SK-N-SH (cell line): ENCODE data around the gene IGSF3. TPM values are rescaled to one million over a fixed set of nuclear protein-coding genes. Genes with fewer than 3 reads are reported as not detected.
A peak's percentile ranks its signal among the peaks of the same experiment; 100 is the strongest.

Source experiments
- CTCF ChIA-PET: fragments of 300-600, 350-600 bp; formaldehyde crosslinking; extraction: SDS; loops from one replicate; lab custom pipeline; 2021; lab: Yijun Ruan, JAX
- POLR2A ChIA-PET: fragments of 350-600 bp; sonication (Branson Sonifier 250); formaldehyde crosslinking; extraction: SDS; loops from one replicate; lab custom pipeline; 2020; ENCODE audit warnings: antibody characterized with exemption, inconsistent platforms; lab: Yijun Ruan, JAX
- DNase-seq: peaks from one replicate; pipeline ENCODE4 v3.0.0; 2012
- H2AFZ ChIP-seq: fragments of 200-600 bp; sonication (generic); 2 replicates; pipeline ENCODE4 v1.8.1; 2016; ENCODE audit warnings: antibody characterized with exemption, mild to moderate bottlenecking, low read depth
- H3F3A ChIP-seq: fragments of 200-600 bp; sonication (generic); replicated peaks from 2 replicates; pipeline ENCODE3; 2016; ENCODE audit warnings: antibody characterized with exemption, mild to moderate bottlenecking; ENCODE audit not compliant: insufficient read depth
- H3K27ac ChIP-seq, 2 experiments: fragments of 200-500 bp in 1 of 2; fragments of 200-600 bp in 1 of 2; sonication (Bioruptor generic) in 1 of 2; sonication (generic), shearing (Covaris generic) in 1 of 2; 2 replicates each; pipeline versions ENCODE4 v1.5.1 to v1.6.1; 2014 to 2016; ENCODE audit warnings: low read depth in 2 of 2, inconsistent platforms in 1 of 2, low read length in 1 of 2, mild to moderate bottlenecking in 1 of 2, mixed read lengths in 1 of 2
- H3K27me3 ChIP-seq: fragments of 200-600 bp; sonication (generic), shearing (Covaris generic); 2 replicates; pipeline ENCODE4 v1.6.1; 2016; ENCODE audit warnings: mixed run types; ENCODE audit not compliant: insufficient read depth
- H3K36me3 ChIP-seq, 2 experiments: fragments of 200-500 bp in 1 of 2; fragments of 200-600 bp in 1 of 2; sonication (Bioruptor generic) in 1 of 2; sonication (generic) in 1 of 2; replicated peaks in 1 of 2; 2 replicates each; pipeline versions ENCODE3 to v1.5.1; 2014 to 2016; ENCODE audit warnings: low read length in 1 of 2, mild to moderate bottlenecking in 1 of 2; ENCODE audit not compliant: insufficient read depth in 2 of 2, control insufficient read depth in 1 of 2
- H3K4me1 ChIP-seq, 2 experiments: fragments of 200-500 bp in 1 of 2; fragments of 200-600 bp in 1 of 2; sonication (Bioruptor generic) in 1 of 2; sonication (generic), shearing (Covaris generic) in 1 of 2; 2 replicates each; pipeline versions ENCODE4 v1.5.1 to v1.6.1; 2014 to 2016; ENCODE audit warnings: low read depth in 1 of 2, low read length in 1 of 2, mixed run types in 1 of 2; ENCODE audit not compliant: insufficient read depth in 2 of 2, control insufficient read depth in 1 of 2
- H3K4me2 ChIP-seq: fragments of 200-600 bp; sonication (generic), shearing (Covaris generic); 2 replicates; pipeline ENCODE4 v1.6.1; 2017; ENCODE audit warnings: mixed run types
- H3K4me3 ChIP-seq, 2 experiments: fragments of 200-500 bp in 1 of 2; fragments of 200-600 bp in 1 of 2; sonication (Bioruptor generic) in 1 of 2; sonication (generic), shearing (Covaris generic) in 1 of 2; 2 replicates each; pipeline versions ENCODE4 v1.5.1 to v1.8.1; 2014 to 2016; ENCODE audit warnings: low read depth in 2 of 2, inconsistent platforms in 1 of 2, low read length in 1 of 2, mild to moderate bottlenecking in 1 of 2, mixed read lengths in 1 of 2, moderate library complexity in 1 of 2
- H3K79me2 ChIP-seq: fragments of 200-600 bp; sonication (generic); 2 replicates; pipeline ENCODE4 v1.8.1; 2017; ENCODE audit warnings: mild to moderate bottlenecking; ENCODE audit not compliant: insufficient read depth
- H3K9ac ChIP-seq: fragments of 200-600 bp; sonication (generic); 2 replicates; pipeline ENCODE4 v1.6.1; 2017; ENCODE audit warnings: mixed run types
- H3K9me2 ChIP-seq: fragments of 200-600 bp; sonication (generic); 2 replicates; pipeline ENCODE4 v1.6.1; 2017; ENCODE audit warnings: mixed run types
- H3K9me3 ChIP-seq: fragments of 200-600 bp; sonication (generic); 2 replicates; pipeline ENCODE4 v1.6.1; 2017; ENCODE audit warnings: mixed run types, mild to moderate bottlenecking, moderate library complexity
- H4K20me1 ChIP-seq: fragments of 200-600 bp; sonication (generic); 2 replicates; pipeline ENCODE4 v1.6.1; 2017; ENCODE audit warnings: mild to moderate bottlenecking, mixed run types; ENCODE audit not compliant: insufficient read depth
- EZH2phosphoT487 ChIP-seq: fragments of 200-600 bp; sonication (generic); IDR thresholded peaks from 2 replicates; pipeline ENCODE4 v1.6.1; 2017; ENCODE audit warnings: low read depth, mixed run types, mild to moderate bottlenecking, antibody characterized with exemption, moderate library complexity, borderline replicate concordance
- FOSL2 ChIP-seq: IDR thresholded peaks from 2 replicates; pipeline ENCODE4 v1.4.0; 2012; ENCODE audit warnings: low read depth, mild to moderate bottlenecking, moderate library complexity, borderline replicate concordance
- GABPA ChIP-seq: IDR thresholded peaks from 2 replicates; pipeline ENCODE4 v1.4.0; 2012; ENCODE audit warnings: low read depth, mild to moderate bottlenecking
- GATA2 ChIP-seq: sonication (generic); formaldehyde crosslinking; IDR thresholded peaks from 2 replicates; pipeline ENCODE4 v1.5.0; 2020; ENCODE audit warnings: mild to moderate bottlenecking, missing genetic modification reagents
- MAX ChIP-seq: IDR thresholded peaks from 2 replicates; pipeline ENCODE4 v1.4.0; 2012; ENCODE audit warnings: low read depth
- RCOR1 ChIP-seq: fragments of 150-350 bp; IDR thresholded peaks from 2 replicates; pipeline ENCODE4 v1.6.1; 2017; ENCODE audit warnings: antibody characterized with exemption, low read length
- SIN3A ChIP-seq: IDR thresholded peaks from 2 replicates; pipeline ENCODE4 v1.6.1; 2012; ENCODE audit warnings: low read depth, mild to moderate bottlenecking, low read length, moderate library complexity, borderline replicate concordance
- TAF1 ChIP-seq: IDR thresholded peaks from 2 replicates; pipeline ENCODE4 v1.6.1; 2012; ENCODE audit warnings: low read depth, mild to moderate bottlenecking, low read length, moderate library complexity, borderline replicate concordance
- TEAD4 ChIP-seq: IDR thresholded peaks from 2 replicates; pipeline ENCODE4 v1.4.0; 2012; ENCODE audit warnings: mild to moderate bottlenecking, borderline replicate concordance; ENCODE audit not compliant: insufficient read depth
- YY1 ChIP-seq: IDR thresholded peaks from 2 replicates; pipeline ENCODE4 v1.4.0; 2012; ENCODE audit warnings: low read depth, mild to moderate bottlenecking
- WGBS: methylation state at CpG from one replicate; pipeline ENCODE4 v1.1.6; 2017; ENCODE audit warnings: low lambda C conversion rate; 5-methylcytosine and 5-hydroxymethylcytosine counted together
- polyA plus RNA-seq, 3 experiments: library from polyadenylated mRNA; depleted of rRNA; stranded (reverse); fragments of >200 nt; gene quantifications; 2 replicates each; pipeline ENCODE4 v1.2.3, GENCODE V29; 2012

The IGSF3 gene
- polyA plus RNA-seq, 1 of the 3 experiments (the other 2 are of a cell fraction), result 3.0 TPM

DNA sequence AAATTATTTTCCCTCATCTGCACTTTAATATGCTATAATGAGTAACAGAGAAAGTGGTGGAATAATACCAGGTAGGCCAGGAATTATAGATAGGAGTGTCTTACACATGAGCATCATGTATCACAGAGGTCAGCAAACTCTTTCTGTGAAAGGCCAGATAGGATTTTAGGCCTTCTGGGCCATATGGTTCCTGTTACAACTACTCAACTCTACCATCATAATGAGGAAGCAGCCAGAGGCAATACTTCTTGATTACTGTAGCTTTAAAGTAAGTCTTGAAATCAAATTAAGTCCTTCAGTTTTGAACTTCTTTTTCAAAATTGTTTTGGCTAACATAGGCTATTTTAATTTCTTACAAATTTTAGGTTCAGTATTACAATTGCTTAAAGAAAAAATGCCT lies 32.1 kb upstream of the IGSF3 start (continued):
- no peak for TF ChIP-seq GABPA
- TF ChIP-seq, all 33 proteins: peak for 6

- Histone ChIP-seq H3K36me3 (no peaks in the 10 kb centered on the region), H3K4me1 (peaks cover 5 to 37% of the 10 kb centered on the region in 2 experiments; a peak in 3 of 4 replicates), H3K79me2 (no peaks in the 10 kb centered on the region), H3K27me3 (no peaks in the 10 kb centered on the region), H3K4me2 (no peak overlapping the region), H3K4me3 (no peak overlapping the region), H3K9me2 (no peaks in the 10 kb centered on the region), H3K9ac (no peak overlapping the region), H3K27ac (peak overlapping the region in 1 of 2 experiments; percentile 90; a peak in 2 of 4 replicates), H3K9me3 (no peaks in the 10 kb centered on the region), H4K20me1 (no peaks in the 10 kb centered on the region), H3F3A (no peaks in the 10 kb centered on the region), H2AFZ (no peak overlapping the region)
- CTCF ChIA-PET, result interaction anchor here (1.0 to 6.7 kb wide), 3 partner anchors 10 to 124 kb away, joined by 4 to 29 read pairs (median 4); no protein-coding TSS in a partner anchor
- 48% methylated on average over 2 of the region's 2 CpGs for WGBS
- TF ChIP-seq GABPA (no peak), MAX (no peak), EZH2phosphoT487 (no peak), TEAD4 (no peak), RCOR1 (no peak), FOSL2 (no peak), TAF1 (no peak), YY1 (no peak)
- DNase-seq, result no peak
- POLR2A ChIA-PET, result no interaction called here
These were observed 30.7 kb upstream of the IGSF3 start for GRCh38 chr1:116698244-116698595.

GRCh38 chr1:116697548-116698243 lies 30.2 kb upstream of the IGSF3 start:
- Histone ChIP-seq H2AFZ (no peak overlapping the region), H3K9me2 (no peaks in the 10 kb centered on the region), H3K4me3 (no peak overlapping the region), H4K20me1 (no peaks in the 10 kb centered on the region), H3K79me2 (no peaks in the 10 kb centered on the region), H3K36me3 (no peaks in the 10 kb centered on the region), H3K27me3 (no peaks in the 10 kb centered on the region), H3K4me2 (no peak overlapping the region), H3F3A (no peaks in the 10 kb centered on the region), H3K4me1 (peaks cover 5 to 42% of the 10 kb centered on the region in 2 experiments; a peak in 3 of 4 replicates), H3K9me3 (no peaks in the 10 kb centered on the region), H3K27ac (peak overlapping the region in 1 of 2 experiments; percentile 90; a peak in 2 of 4 replicates), H3K9ac (no peak overlapping the region)
- CTCF ChIA-PET, result interaction anchor here (1.0 to 6.7 kb wide), 4 partner anchors 9 to 123 kb away, joined by 4 to 29 read pairs (median 4); no protein-coding TSS in a partner anchor
- no peak for DNase-seq
- POLR2A ChIA-PET, result interaction anchor here (1.0 kb wide), 1 partner anchor 180 kb away, joined by 3 read pairs; no protein-coding TSS in a partner anchor
- TF ChIP-seq SIN3A (no peak), GATA2 (CRISPR knock-in tag) (0 out of 2 replicates have a peak, but pooled peaks have one; percentile 1)
- WGBS, result 68% methylated on average over 4 of the region's 4 CpGs
